Measurements from ENCODE around the gene ZNF862.

DNA sequence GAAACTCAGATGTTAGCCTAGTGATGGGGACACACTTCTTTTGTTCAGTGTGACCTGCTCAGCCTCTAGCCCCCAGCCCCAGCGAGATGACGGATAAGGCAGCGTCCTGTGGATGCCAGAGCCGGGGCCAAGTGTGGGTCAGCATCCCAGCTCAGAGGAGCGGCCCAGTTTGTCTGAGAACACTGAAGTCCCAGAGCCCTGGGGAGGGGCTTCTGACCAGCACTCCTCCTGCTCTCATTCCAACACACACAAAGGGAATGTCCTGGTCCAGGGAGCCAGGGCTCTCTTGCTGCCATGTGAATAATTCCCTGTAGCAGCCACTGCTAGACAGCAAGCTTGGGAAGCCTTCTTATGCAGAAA, 31.1 kb downstream of the ZNF862 start:
- TF ChIP-seq, protein P1, sequence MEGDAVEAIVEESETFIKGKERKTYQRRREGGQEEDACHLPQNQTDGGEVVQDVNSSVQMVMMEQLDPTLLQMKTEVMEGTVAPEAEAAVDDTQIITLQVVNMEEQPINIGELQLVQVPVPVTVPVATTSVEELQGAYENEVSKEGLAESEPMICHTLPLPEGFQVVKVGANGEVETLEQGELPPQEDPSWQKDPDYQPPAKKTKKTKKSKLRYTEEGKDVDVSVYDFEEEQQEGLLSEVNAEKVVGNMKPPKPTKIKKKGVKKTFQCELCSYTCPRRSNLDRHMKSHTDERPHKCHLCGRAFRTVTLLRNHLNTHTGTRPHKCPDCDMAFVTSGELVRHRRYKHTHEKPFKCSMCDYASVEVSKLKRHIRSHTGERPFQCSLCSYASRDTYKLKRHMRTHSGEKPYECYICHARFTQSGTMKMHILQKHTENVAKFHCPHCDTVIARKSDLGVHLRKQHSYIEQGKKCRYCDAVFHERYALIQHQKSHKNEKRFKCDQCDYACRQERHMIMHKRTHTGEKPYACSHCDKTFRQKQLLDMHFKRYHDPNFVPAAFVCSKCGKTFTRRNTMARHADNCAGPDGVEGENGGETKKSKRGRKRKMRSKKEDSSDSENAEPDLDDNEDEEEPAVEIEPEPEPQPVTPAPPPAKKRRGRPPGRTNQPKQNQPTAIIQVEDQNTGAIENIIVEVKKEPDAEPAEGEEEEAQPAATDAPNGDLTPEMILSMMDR (IDR thresholded peaks at IDR 0.05): no peak
- no peak for TF ChIP-seq POLR2A (IDR thresholded peaks at IDR 0.05)
